ENCODE results near the gene PPP1R16B. TPM values are rescaled to one million over a fixed set of nuclear protein-coding genes. Genes with fewer than 3 reads are reported as not detected.

PPP1R16B gene
- total and polyA plus RNA-seq, 2 of the 8 experiments (the other 6 are each of a cell fraction or from before 2014, with no cell fraction given), result 2.6 to 8.9 TPM

GRCh38 chr20:38873050-38873581, 67.6 kb downstream of the PPP1R16B start (continued):
- TF ChIP-seq CTCF (IDR thresholded peaks at IDR 0.05; ENCODE audit: control extremely low read depth in 1 of 3, insufficient read depth in 1 of 3, low read depth in 1 of 3, low read length in 3 of 3) (no peak), CTBP2 (IDR thresholded peaks at IDR 0.05; ENCODE audit: borderline replicate concordance, insufficient read depth, insufficient read length, low read length) (no peak), ZNF274 (IDR thresholded peaks at IDR 0.05; ENCODE audit: borderline replicate concordance, extremely low read depth, low read length) (no peak), SAP30 (IDR thresholded peaks at IDR 0.05; ENCODE audit: insufficient read depth, insufficient replicate concordance, low read length) (no peak), RXRA (IDR thresholded peaks at IDR 0.05; ENCODE audit: insufficient read depth, low read depth, low read length) (no peak), SP2 (IDR thresholded peaks at IDR 0.05; ENCODE audit: low read length) (no peak)
